Femur (tissue), 1 donor: ENCODE data around the gene TMEM259.

Experiments used
- DNase-seq: peaks from one replicate; pipeline ENCODE4 v3.0.0-alpha.2; 2017

Gene TMEM259

DNA sequence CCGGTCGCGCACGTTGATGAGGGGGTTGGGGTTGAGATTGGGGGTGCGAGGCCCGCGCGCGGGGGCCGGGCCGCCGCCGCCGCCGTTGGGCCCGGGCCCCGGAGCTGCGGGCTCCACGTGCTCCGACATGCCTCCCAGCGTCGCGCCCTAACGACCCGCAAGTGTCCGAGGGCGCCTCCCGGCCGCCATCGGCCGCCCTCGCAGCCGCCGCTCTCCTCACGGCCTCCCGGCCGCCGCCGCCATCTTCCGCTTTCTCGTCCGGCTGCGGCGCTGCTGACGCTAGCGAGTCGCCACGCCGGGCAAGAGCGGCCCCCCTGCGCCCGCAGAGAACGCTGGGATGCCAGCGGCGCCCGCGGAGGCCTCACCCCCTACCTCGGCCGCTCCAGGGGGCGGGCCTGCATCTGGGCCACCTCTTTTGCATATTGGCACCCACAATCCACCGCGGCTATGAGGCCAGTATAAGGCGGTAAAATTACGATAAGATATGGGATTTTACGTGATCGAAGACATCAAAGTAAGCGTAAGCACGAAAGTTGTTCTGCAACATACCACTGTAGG, at the start of gene TMEM259:
TMEM259 (minus strand) TSS at position 256 of the 558 bp plus-strand sequence; CDS start at position 129, 127 bp downstream.
- peak; percentile 98 for DNase-seq

DNA sequence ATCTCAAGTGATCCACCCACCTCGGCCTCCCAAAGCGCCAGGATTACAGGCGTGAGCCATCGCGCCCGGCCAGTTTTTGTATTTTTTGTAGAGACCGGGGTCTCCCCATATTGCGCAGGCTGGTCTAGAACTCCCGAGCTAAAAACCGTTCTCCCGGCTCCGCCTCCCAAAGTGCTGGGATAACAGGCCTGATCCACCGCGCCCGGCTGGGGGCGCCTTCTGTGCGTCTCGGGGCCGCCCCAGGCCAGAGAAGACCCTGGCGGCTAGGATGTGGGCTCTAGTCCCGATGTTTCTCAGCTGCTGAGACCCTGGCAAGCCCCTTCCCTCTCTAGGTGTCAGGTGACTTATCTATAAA, 49.6 kb upstream of the TMEM259 start:
- no peak for DNase-seq

DNA sequence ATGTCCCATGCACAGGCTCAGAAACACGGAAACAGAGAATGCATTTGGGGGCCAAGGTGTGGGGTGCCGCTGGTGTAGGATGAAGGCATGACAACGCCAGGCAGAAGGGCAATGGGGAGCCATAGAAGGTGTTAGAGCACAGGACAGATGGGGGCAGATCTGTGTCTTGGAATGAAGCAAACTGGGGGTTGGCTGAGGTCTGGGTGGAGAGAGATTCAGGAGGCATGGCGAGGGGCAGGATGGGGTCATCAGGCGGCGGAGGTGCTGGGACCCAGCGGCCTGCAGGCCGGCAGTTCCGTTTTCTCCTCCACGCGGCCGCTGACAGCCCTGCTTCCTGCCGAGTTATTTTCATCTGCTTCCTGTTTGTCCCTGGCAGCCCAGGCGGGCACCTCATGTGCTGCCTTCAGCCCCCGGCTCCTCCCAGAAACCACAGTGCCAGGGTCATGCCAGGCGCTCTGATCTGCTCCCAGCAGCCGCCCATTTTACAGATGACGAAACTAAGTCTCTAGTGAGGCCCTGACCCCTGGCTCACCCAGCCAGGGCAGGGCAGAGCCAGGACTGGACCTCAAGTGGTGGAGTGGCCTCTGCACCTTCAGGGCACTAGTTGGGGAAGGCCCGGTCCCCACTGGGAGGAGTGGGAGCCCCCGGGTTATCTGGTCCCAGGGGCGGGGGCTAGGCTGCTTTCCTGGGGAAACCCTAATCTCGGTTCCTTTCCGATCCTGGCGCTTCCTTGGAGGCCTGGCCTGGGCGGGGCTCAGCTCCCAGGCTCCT, 48.3 kb upstream of the TMEM259 start:
- peak; percentile 68 for DNase-seq

DNA sequence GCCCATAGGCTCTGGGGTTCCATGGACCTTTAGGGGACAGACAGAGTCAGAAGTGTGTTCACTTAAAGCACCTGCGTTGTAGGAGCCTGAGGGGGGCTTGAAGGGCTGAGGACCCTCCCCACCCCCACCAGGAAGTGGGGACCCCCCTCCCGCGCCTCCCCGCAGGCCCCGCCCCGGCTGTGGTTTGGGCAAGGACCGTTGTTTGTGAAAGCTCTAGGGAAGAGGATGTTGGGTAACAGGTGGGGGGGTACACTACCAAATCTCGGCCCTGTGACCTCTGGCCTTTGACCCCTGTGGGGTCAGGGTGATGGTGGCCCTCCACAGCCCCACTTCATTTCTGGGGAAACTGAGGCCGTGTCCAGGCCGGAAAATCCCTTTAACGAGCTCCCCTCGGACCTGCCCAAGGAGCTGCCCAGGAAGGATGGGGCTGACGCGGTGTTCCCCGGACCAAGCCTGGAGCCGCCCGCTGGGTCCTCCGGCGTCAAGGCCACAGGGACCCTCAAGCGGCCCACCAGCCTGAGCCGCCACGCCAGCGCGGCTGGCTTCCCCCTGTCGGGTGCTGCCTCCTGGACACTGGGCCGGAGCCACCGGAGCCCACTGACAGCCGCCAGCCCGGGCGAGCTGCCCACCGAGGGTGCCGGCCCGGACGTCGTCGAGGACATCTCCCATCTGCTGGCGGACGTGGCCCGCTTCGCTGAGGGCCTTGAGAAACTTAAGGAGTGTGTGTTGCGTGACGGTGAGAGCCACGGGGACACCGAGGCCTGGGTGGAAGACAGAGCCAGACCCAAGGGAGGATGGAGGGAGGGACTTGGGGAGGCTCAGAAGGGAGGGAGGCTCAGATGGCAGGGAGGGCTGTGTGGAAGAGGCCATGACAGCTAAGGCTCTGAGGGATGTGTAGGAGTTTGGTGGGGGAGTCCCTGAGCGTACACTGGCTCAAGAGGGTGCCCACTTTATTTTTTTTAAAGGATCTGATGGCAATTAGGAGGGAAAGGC, 47.4 kb upstream of the TMEM259 start:
- no peak for DNase-seq

DNA sequence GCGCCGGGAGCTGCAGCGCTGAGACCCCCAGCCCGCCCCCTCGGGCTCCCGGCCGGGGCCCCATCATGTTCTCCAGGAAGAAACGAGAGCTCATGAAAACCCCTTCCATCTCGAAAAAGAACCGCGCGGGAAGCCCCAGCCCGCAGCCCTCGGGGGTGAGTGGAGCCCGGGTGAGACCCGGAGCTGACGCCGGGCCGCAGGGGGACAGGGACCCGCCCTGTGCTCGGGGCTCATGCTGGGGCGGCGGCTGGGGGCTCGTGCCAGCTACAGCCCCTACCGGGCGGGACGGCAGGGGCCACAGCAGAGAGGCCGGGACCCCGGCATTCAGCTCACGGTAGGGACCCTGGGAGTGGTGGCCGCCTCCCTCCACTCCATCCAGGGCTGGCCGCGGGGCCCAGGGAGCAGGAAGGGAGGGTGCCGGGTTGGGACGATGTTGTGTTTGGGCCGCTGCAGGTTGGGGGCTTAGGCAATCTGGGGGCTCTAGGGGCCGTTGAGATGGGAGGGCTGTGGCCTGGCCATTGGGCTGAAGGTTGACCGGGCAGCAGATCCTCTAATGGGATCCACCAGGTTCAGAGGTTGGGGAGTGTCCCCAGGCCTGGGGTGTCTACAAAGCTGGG, 46.5 kb upstream of the TMEM259 start:
- DNase-seq, result no peak

DNA sequence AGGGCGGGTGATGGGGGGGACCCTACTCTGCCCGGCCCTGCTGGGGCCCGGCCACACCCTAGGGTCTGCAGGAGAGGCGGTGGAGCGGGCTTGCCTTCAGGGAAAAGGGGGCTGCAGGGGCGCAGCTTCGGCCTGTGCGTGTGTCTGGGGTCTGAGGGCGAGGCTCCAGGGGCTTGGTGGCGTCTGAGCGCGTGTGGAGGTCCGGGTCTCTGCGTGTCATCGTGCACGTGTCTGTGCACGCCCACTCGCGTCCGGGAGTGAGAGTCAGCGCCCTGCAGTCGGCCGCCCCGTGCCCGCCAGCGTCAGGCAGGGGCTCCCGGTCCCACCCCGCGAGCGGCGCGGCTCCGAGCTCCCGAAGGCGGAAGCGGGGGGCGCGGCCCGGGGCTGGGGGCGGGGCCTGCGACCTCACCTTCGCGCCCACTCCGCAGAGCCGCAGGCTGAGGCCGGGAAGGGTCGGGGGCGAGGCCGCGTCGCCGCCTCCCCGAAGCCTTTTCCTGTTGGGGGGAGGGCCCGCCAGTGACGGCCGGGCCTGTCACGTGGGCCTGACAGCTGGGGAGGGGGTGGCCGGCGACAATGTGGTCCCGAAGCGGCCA, 45.9 kb upstream of the TMEM259 start, which contains the start of gene ARHGAP45:
ARHGAP45 (plus strand) TSS at position 420 of the 593 bp plus-strand sequence. CDS start 239 bp downstream, outside the sequence.
- DNase-seq, result no peak

DNA sequence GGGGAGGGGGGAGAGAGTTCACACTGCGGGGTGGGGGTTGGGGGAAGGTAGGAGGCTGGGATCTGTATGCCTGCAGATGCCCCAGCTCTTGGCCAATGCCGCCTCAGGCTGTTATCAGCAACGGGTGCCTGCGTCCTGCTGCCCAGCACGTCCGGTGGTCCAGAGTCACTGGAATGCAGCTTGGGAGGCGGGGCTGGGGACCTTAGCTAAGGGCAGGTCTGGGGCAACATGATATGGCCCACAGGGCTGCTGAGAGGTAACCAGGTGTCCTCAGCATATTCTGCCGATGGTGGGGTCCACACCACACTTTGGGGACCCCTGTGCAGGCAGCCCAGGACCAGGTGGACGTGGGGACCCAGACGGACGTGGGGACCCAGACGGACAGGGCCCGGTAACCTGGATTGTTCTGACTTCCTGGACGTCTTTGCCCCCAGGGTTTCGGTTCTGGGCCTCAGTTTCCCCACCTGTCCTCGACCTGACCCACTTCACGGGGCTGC, 45.4 kb upstream of the TMEM259 start:
- no peak for DNase-seq

DNA sequence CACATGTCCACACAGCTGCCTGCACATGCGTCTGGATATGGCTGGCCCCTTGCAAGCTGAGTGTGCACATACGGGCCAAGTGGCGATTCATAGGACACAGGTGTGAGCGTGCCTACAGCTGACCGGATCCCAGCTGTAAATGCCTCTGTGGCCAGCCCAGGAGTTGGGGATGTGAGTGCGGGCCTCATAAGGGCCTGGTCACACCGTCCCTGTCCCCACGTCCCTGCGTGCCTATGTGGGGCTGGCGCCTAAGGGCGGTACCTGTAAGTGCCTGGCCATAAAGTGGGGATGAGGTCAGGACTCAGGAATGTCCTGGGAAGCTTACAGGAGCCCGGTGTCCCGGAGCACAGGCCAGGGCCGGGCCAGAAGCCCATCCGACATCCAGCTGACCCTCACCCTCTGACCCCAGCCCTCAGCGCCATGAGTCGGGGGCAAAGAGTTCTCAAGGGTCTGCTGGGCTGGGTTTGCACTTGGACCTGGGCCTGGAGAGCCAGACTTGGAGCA, 44.7 kb upstream of the TMEM259 start:
- DNase-seq, result no peak

DNA sequence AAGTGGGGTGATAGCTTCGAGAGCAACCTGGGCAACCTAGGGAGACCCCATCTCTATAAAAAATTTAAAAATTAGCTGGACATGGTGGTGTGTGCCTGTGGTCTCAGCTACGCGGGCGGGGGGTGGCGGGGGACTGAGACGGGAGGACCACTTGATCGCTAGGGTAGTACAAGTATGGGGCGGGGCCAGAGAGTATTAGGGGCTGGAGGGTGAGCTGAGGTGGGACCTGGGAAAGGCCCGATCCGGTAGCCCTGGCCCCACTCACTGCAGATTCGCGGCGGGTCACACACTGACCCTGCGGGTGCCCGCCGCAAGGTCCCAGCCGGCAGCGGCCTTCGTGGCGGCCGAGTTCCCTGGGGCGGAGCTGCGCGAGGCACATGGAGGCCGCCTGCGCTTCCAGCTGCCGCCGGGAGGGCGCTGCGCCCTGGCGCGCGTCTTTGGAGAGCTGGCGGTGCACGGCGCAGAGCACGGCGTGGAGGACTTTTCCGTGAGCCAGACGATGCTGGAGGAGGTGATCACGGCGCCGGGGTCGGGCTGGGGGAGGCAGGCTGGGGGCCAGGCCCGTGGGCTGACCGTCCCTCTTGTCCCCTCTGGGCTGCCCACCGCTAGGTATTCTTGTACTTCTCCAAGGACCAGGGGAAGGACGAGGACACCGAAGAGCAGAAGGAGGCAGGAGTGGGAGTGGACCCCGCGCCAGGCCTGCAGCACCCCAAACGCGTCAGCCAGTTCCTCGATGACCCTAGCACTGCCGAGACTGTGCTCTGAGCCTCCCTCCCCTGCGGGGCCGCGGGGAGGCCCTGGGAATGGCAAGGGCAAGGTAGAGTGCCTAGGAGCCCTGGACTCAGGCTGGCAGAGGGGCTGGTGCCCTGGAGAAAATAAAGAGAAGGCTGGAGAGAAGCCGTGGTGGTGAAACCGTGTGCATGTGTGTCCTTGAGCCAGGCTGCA, 44.0 kb upstream of the TMEM259 start:
- DNase-seq, result peak; percentile 67

DNA sequence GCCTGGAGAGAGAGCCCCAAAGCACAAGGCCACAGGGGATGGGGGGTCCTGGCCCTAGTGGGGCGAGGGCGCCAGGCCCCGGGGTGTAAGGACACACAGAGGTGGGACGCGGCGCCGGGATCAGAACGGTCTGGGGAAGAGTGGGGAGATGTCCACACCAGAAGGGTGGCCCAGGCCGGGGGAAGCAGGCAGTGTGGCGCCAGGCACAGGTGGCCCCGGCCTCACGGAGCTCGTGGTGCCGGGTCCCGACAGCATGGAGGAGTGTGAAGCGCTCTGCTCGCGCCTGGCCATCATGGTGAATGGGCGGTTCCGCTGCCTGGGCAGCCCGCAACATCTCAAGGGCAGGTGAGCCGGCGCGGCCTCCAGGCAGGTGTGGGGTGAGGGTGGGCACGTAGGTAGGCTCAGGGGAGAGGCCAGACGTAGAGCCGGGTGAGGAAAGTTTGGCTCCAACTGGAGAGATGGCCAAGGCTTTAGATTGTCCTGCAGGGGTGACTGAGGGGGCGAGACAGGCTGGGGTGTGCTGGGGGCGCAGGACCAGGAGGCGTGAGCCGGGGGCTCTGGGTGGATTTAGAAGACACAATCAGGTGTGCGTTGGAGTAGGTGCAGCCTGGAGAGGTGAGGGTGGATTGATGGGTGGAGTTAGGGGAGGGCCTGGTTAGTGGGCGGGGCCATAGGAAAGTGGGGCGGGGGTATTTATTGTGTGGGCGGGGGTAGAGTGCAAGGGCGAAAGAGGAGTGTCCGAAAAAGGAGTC, 43.2 kb upstream of the TMEM259 start:
- no peak for DNase-seq

DNA sequence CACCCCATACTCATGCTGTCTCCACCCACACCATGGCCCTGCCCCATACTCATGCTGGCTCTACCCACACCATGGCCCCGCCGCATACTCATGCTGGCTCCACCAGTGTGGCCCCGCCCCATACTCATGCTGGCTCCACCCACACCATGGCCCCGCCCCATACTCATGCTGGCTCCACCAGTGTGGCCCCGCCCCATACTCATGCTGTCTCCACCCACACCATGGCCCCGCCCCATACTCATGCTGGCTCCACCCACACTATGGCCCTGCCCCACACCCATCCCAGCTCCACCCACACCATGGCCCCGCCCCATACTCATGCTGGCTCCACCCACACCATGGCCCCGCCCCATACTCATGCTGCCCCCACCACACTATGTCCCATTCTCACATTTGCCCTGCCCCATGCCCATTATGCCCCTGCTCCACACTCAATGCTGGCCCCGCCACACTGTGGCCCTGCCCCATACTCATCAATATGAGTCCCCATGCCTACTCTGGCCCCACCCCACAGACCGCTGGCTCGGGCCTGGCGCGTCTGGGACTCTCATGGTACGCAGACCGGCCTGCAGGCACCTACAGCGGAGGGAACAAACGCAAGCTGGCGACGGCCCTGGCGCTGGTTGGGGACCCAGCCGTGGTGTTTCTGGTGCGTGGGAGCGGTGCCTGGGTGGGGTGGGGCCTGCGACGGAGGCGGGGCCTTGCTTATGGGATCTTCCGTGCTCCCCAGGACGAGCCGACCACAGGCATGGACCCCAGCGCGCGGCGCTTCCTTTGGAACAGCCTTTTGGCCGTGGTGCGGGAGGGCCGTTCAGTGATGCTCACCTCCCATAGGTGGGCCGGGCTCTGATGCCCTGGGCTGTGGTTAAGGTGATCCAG, 42.3 kb upstream of the TMEM259 start:
- DNase-seq, result no peak

DNA sequence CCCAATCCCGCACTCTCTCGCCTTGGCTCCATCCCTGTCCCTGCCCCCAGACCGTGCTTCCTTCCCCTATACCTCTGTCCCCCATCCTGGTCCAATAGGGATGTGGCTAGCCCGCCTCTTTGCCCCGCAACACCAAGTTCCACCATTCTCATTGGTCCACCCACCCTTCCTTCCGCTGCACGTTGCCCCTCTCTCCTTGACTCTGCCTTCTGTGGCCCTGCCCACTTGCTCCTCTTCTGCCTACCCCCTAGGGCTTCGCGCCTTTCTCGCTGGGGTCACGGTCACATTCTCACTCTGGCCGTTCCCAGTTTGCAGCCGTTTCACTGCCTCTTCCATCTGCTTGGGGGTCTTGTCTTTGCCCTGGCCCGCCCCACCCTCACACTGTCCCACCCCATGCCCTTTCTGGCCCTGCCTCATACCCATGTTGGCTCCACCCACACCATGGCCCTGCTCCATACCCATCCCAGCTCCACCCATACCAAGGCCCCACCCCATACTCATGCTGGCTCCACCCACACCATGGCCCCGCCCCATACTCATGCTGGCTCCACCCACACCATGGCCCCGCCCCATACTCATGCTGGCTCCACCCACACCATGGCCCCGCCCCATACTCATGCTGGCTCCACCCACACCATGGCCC, 41.6 kb upstream of the TMEM259 start:
- DNase-seq, result no peak

DNA sequence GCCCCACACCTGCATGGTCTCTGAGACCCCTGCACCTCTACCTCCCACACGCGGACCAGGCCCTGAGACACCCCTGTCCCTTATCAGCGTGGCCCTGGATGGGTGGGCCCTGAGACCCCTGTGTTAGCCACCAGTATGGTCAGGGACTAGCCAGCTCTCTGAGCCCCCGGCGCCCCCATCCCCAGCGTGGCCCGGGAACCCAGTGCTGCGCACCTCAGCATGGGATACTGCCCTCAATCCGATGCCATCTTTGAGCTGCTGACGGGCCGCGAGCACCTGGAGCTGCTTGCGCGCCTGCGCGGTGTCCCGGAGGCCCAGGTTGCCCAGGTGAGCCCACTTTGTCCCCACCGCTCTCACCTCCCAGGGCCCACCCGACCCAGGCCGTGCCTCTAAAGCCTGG, 41.1 kb upstream of the TMEM259 start:
- no peak for DNase-seq

DNA sequence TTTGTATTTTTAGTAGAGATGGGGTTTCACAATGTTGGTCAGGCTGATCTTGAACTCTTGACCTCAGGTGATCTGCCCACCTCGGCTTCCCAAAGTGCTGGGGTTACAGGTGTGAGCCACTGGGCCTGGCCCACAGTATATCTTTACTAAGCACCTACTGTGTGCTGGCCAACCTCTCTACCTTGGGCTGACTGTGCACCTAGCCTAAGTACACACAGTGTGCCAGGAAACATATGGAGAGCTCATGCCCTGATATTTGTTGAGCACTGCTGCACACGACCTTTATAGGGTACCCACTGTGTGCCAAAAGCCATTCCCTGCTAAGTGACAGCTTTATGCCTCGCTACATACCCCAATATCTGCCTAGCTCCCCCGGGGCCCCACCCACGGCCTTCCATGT, 39.8 kb upstream of the TMEM259 start:
- DNase-seq, result no peak

DNA sequence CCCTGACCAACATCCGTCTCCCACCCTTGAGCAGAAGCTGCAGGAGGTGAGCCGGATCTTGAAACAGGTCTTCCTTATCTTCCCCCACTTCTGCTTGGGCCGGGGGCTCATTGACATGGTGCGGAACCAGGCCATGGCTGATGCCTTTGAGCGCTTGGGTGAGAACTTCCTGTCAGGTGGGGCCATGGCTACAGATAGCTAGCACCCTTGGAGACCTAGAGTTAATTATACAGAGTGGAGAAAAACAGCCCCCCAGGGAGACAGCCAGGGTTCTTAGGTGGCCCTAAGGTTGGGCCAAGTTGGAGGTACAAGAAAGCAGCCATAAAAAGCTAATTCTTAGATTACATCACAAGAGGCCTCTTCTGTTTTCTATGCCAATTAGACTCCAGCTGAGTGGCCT, 37.2 kb upstream of the TMEM259 start:
- DNase-seq, result no peak

DNA sequence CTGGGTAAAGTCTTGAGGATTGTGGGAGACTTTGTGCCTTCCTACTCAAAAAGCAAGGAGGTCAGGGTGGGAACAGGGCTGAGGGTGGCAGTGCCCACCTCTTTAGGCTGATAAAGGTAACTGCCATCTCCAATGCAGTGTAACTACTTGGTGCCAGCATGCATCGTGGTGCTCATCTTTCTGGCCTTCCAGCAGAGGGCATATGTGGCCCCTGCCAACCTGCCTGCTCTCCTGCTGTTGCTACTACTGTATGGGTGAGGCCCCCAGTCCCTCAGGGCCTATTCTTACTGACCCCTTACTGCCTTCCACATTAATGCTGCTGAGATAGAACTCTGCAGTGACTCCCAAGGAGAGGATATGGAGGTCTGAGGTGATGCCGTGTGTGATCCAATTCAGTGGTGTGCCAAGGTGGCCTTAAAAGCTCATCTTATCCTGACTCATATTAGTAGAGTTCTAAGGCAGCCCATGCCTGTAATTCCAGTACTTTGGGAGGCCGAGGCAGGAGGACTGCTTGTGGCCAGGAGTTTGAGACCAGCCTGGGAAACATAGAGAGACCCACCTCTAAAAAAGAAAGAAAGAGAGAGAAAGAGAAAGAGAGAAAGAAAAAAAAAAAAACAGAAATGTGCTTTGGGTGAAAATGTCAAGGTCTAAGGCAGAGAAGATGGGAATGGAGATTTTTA, 36.4 kb upstream of the TMEM259 start:
- no peak for DNase-seq

DNA sequence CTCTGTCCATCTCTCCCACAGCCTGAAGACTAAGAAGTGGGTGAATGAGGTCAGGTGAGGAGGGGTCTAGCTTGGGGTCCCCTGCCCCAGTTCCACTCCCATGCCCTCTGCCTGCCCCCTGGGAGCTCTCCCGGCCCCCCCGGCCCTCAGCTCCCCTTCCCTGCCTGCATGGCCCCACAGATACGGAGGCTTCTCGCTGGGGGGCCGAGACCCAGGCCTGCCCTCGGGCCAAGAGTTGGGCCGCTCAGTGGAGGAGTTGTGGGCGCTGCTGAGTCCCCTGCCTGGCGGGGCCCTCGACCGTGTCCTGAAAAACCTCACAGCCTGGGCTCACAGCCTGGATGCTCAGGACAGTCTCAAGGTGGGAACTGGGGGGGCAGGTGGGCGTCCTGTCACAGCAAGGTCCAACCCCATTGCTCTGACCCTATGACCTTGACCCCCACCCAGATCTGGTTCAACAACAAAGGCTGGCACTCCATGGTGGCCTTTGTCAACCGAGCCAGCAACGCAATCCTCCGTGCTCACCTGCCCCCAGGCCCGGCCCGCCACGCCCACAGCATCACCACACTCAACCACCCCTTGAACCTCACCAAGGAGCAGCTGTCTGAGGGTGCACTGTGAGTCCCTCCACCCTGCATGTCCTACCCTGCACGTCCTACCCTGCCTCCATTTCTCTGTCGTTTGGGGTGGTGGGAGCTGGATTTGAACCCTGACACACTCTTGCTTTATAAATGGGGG, 35.1 kb upstream of the TMEM259 start:
- no peak for DNase-seq
